ENCODE results near the gene TRMT44. TPM values are rescaled to one million over a fixed set of nuclear protein-coding genes. Genes with fewer than 3 reads are reported as not detected.

TRMT44 gene
- total and polyA plus RNA-seq, 2 of the 13 experiments (the other 11 are each of a cell fraction or from before 2014, with no cell fraction given), result 5.8 to 8.6 TPM

DNA sequence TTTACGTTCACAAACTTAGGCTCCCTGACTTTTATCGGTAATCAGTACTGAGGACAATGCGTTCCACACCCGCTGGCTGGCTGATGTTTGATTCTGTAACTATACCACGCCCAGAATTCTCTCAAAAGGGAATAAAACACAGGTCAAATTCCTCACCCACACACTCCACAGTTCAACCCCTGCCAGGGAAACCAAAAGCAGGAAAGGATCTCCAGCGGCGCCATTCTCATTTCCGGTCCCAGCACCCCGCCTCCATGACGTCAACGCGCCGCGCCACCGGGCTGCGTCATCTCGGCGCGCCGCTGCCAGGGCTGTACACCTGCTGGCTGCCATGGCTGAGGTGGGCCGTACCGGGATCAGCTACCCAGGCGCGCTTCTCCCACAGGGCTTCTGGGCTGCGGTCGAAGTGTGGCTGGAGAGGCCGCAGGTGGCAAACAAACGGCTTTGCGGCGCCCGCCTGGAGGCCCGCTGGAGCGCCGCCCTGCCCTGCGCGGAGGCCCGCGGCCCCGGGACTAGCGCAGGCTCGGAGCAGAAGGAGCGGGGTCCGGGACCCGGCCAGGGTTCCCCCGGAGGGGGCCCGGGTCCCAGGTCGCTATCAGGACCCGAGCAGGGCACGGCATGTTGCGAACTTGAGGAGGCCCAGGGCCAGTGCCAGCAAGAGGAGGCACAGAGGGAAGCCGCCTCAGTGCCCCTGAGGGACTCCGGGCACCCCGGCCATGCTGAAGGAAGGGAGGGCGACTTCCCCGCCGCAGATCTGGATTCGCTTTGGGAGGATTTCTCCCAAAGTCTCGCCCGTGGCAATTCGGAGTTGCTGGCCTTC, at the start of gene TRMT44, which contains the start of gene ACOX3 (continued):
- 0 out of 2 replicates have a peak, but pooled peaks have one; percentile 68 for TF ChIP-seq ARHGAP35 (CRISPR knock-in tag; IDR thresholded peaks at IDR 0.05; ENCODE audit: borderline replicate concordance)
- TF ChIP-seq ZSCAN31 (CRISPR knock-in tag; IDR thresholded peaks at IDR 0.05; ENCODE audit: low read depth), result 0 out of 2 replicates have a peak, but pooled peaks have one; percentile 66
- TF ChIP-seq ZNF709 (CRISPR knock-in tag; IDR thresholded peaks at IDR 0.05), result no peak; the same call in 1 of the 2 replicates
- TF ChIP-seq ASH2L (IDR thresholded peaks at IDR 0.05; ENCODE audit: insufficient read length, low read depth, low read length), result peak; percentile 87
- no peak for TF ChIP-seq MIER2 (CRISPR knock-in tag; IDR thresholded peaks at IDR 0.05)
- peak; percentile 57; the same call in 1 of the 2 replicates for TF ChIP-seq DMAP1 (CRISPR knock-in tag; IDR thresholded peaks at IDR 0.05)
- TF ChIP-seq CHD2 (IDR thresholded peaks at IDR 0.05; ENCODE audit: low read depth, low read length), result no peak
- TF ChIP-seq, protein P1, sequence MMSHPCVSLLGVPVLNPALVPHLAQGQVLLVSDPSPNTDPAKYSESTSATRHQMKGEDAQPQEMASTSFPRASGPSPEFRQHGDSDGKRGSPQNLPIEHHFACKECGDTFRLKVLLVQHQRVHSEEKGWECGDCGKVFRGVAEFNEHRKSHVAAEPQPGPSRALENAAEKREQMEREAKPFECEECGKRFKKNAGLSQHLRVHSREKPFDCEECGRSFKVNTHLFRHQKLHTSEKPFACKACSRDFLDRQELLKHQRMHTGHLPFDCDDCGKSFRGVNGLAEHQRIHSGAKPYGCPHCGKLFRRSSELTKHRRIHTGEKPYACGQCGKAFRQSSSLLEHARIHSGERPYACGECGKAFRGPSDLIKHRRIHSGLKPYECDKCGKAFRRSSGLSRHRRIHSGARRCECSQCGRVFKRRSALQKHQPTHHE (CRISPR knock-in tag; IDR thresholded peaks at IDR 0.05; ENCODE audit: borderline replicate concordance), result no peak
- TF ChIP-seq NCOA2 (CRISPR knock-in tag; IDR thresholded peaks at IDR 0.05), result peak; percentile 46; the same call in 1 of the 2 replicates
- peak; percentile 69 for TF ChIP-seq MED8 (CRISPR knock-in tag; IDR thresholded peaks at IDR 0.05; ENCODE audit: insufficient replicate concordance)
- TF ChIP-seq PHF8 (CRISPR knock-in tag; IDR thresholded peaks at IDR 0.05), result peak; percentile 87
- peak; percentile 98 for TF ChIP-seq PHF20 (CRISPR knock-in tag; IDR thresholded peaks at IDR 0.05)
- TF ChIP-seq SRF (IDR thresholded peaks at IDR 0.05; ENCODE audit: low read depth, low read length), result peak; percentile 84
- TF ChIP-seq KDM3A (CRISPR knock-in tag; IDR thresholded peaks at IDR 0.05; ENCODE audit: low read depth), result 0 out of 2 replicates have a peak, but pooled peaks have one; percentile 35
- peak; percentile 66; the same call in 1 of the 2 replicates for TF ChIP-seq TGIF2 (CRISPR knock-in tag; IDR thresholded peaks at IDR 0.05)
- TF ChIP-seq ZBTB3 (CRISPR knock-in tag; IDR thresholded peaks at IDR 0.05; ENCODE audit: borderline replicate concordance, low read depth), result peak; percentile 35; the same call in 1 of the 2 replicates
- TF ChIP-seq, protein P2, sequence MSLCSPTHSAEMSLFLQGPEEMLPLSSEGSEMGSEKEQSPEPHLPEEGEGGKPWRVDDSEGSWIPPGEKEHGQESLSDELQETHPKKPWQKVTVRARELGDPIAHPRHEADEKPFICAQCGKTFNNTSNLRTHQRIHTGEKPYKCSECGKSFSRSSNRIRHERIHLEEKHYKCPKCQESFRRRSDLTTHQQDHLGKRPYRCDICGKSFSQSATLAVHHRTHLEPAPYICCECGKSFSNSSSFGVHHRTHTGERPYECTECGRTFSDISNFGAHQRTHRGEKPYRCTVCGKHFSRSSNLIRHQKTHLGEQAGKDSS (CRISPR knock-in tag; IDR thresholded peaks at IDR 0.05; ENCODE audit: borderline replicate concordance, low read depth), result peak; percentile 70; the same call in 1 of the 2 replicates
- peak; percentile 94 for TF ChIP-seq ZFX (CRISPR knock-in tag; IDR thresholded peaks at IDR 0.05; ENCODE audit: low read depth)
- peak; percentile 61; the same call in 1 of the 2 replicates for TF ChIP-seq SALL1 (CRISPR knock-in tag; IDR thresholded peaks at IDR 0.05)
- TF ChIP-seq MTF2 (CRISPR knock-in tag; IDR thresholded peaks at IDR 0.05; ENCODE audit: borderline replicate concordance), result peak; percentile 46; the same call in 1 of the 2 replicates
- TF ChIP-seq, protein P3, sequence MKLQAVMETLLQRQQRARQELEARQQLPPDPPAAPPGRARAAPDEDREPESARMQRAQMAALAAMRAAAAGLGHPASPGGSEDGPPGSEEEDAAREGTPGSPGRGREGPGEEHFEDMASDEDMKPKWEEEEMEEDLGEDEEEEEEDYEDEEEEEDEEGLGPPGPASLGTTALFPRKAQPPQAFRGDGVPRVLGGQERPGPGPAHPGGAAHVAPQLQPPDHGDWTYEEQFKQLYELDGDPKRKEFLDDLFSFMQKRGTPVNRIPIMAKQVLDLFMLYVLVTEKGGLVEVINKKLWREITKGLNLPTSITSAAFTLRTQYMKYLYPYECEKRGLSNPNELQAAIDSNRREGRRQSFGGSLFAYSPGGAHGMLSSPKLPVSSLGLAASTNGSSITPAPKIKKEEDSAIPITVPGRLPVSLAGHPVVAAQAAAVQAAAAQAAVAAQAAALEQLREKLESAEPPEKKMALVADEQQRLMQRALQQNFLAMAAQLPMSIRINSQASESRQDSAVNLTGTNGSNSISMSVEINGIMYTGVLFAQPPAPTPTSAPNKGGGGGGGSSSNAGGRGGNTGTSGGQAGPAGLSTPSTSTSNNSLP (IDR thresholded peaks at IDR 0.05; ENCODE audit: low read depth, low read length), result peak; percentile 59; the same call in 1 of the 2 replicates
- TF ChIP-seq, protein P4, sequence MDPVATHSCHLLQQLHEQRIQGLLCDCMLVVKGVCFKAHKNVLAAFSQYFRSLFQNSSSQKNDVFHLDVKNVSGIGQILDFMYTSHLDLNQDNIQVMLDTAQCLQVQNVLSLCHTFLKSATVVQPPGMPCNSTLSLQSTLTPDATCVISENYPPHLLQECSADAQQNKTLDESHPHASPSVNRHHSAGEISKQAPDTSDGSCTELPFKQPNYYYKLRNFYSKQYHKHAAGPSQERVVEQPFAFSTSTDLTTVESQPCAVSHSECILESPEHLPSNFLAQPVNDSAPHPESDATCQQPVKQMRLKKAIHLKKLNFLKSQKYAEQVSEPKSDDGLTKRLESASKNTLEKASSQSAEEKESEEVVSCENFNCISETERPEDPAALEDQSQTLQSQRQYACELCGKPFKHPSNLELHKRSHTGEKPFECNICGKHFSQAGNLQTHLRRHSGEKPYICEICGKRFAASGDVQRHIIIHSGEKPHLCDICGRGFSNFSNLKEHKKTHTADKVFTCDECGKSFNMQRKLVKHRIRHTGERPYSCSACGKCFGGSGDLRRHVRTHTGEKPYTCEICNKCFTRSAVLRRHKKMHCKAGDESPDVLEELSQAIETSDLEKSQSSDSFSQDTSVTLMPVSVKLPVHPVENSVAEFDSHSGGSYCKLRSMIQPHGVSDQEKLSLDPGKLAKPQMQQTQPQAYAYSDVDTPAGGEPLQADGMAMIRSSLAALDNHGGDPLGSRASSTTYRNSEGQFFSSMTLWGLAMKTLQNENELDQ (CRISPR knock-in tag; IDR thresholded peaks at IDR 0.05; ENCODE audit: borderline replicate concordance), result peak; percentile 6; the same call in 1 of the 2 replicates
- no peak for TF ChIP-seq NPAS2 (CRISPR knock-in tag; IDR thresholded peaks at IDR 0.05; ENCODE audit: borderline replicate concordance)
